ENCODE measurements around the gene HSD17B4.
"Not testable (repeated sequence)": the region's sequence is repeated elsewhere in the genome, so short reads cannot be mapped to it uniquely, and the experiment has no call there.

Gene HSD17B4

GRCh38 chr5:119417891-119418605 lies 34.2 kb upstream of the HSD17B4 start:
- in situ Hi-C loops (cut with HindIII; ENCODE audit: low pct_unique_long_range_greater_than_20kb, low sequenced_read_pairs) = no loop called here
- DNase-seq (ENCODE audit: low read depth in 1 of 2, low spot score in 1 of 2) = peak in 1 of 2 experiments; percentile 35
- no peak for TF ChIP-seq JUND (IDR thresholded peaks at IDR 0.05; ENCODE audit: low read depth)

GRCh38 chr5:119418606-119419100 lies 33.6 kb upstream of the HSD17B4 start:
- DNase-seq (ENCODE audit: low read depth in 1 of 2, low spot score in 1 of 2) = peak; percentile 13 to 68
- no peak for TF ChIP-seq JUND (IDR thresholded peaks at IDR 0.05; ENCODE audit: low read depth)
- in situ Hi-C loops (cut with HindIII; ENCODE audit: low pct_unique_long_range_greater_than_20kb, low sequenced_read_pairs) = no loop called here

GRCh38 chr5:119420169-119420568 lies 32.1 kb upstream of the HSD17B4 start:
- no peak for TF ChIP-seq JUND (IDR thresholded peaks at IDR 0.05; ENCODE audit: low read depth)
- DNase-seq (ENCODE audit: low read depth in 1 of 2, low spot score in 1 of 2) = peak in 1 of 2 experiments; percentile 85
- in situ Hi-C loops (cut with HindIII; ENCODE audit: low pct_unique_long_range_greater_than_20kb, low sequenced_read_pairs) = no loop called here

- no peak for TF ChIP-seq JUND (IDR thresholded peaks at IDR 0.05; ENCODE audit: low read depth)
- no peak for DNase-seq (ENCODE audit: low read depth in 1 of 2, low spot score in 1 of 2)
- in situ Hi-C loops (cut with HindIII; ENCODE audit: low pct_unique_long_range_greater_than_20kb, low sequenced_read_pairs) = no loop called here
Observed at GRCh38 chr5:119426057-119426456, 26.2 kb upstream of the HSD17B4 start.

- TF ChIP-seq JUND (IDR thresholded peaks at IDR 0.05; ENCODE audit: low read depth) = no peak
- peak in 1 of 2 experiments; percentile 35 for DNase-seq (ENCODE audit: low read depth in 1 of 2, low spot score in 1 of 2)
- in situ Hi-C loops (cut with HindIII; ENCODE audit: low pct_unique_long_range_greater_than_20kb, low sequenced_read_pairs) = no loop called here
Observed at GRCh38 chr5:119427060-119427459, 25.2 kb upstream of the HSD17B4 start.

GRCh38 chr5:119427596-119427995 lies 24.7 kb upstream of the HSD17B4 start:
- DNase-seq (ENCODE audit: low read depth in 1 of 2, low spot score in 1 of 2); in situ Hi-C loops (cut with HindIII; ENCODE audit: low pct_unique_long_range_greater_than_20kb, low sequenced_read_pairs): not testable (repeated sequence)

GRCh38 chr5:119428166-119428565 lies 24.1 kb upstream of the HSD17B4 start:
- DNase-seq (ENCODE audit: low read depth in 1 of 2, low spot score in 1 of 2); in situ Hi-C loops (cut with HindIII; ENCODE audit: low pct_unique_long_range_greater_than_20kb, low sequenced_read_pairs): not testable (repeated sequence)

GRCh38 chr5:119428574-119428973 lies 23.7 kb upstream of the HSD17B4 start:
- DNase-seq (ENCODE audit: low read depth in 1 of 2, low spot score in 1 of 2); in situ Hi-C loops (cut with HindIII; ENCODE audit: low pct_unique_long_range_greater_than_20kb, low sequenced_read_pairs): not testable (repeated sequence)

- in situ Hi-C loops (cut with HindIII; ENCODE audit: low pct_unique_long_range_greater_than_20kb, low sequenced_read_pairs); DNase-seq (ENCODE audit: low read depth in 1 of 2, low spot score in 1 of 2): not testable (repeated sequence)
Observed at GRCh38 chr5:119432674-119433237, 19.5 kb upstream of the HSD17B4 start.

- TF ChIP-seq JUND (IDR thresholded peaks at IDR 0.05; ENCODE audit: low read depth) = no peak
- in situ Hi-C loops (cut with HindIII; ENCODE audit: low pct_unique_long_range_greater_than_20kb, low sequenced_read_pairs) = no loop called here
- DNase-seq (ENCODE audit: low read depth in 1 of 2, low spot score in 1 of 2) = peak in 1 of 2 experiments; percentile 73
Observed at GRCh38 chr5:119435436-119436132, 16.7 kb upstream of the HSD17B4 start.

GRCh38 chr5:119437785-119438586 lies 14.3 kb upstream of the HSD17B4 start:
- DNase-seq (ENCODE audit: low read depth in 1 of 2, low spot score in 1 of 2); in situ Hi-C loops (cut with HindIII; ENCODE audit: low pct_unique_long_range_greater_than_20kb, low sequenced_read_pairs): not testable (repeated sequence)

GRCh38 chr5:119438587-119438917 lies 13.7 kb upstream of the HSD17B4 start:
- in situ Hi-C loops (cut with HindIII; ENCODE audit: low pct_unique_long_range_greater_than_20kb, low sequenced_read_pairs); DNase-seq (ENCODE audit: low read depth in 1 of 2, low spot score in 1 of 2): not testable (repeated sequence)

All from T47D (cell line).